ENCODE data around the gene AAK1. TPM values are rescaled to one million over a fixed set of nuclear protein-coding genes. Genes with fewer than 3 reads are reported as not detected.
A peak's percentile ranks its signal among the peaks of the same experiment; 100 is the strongest.

AAK1 gene
- total and polyA plus RNA-seq, 2 donors (not counting 3 experiments of a cell fraction or from before 2014, with no cell fraction given): 31.0 to 127 TPM

GRCh38 chr2:69464575-69464974 is 179.0 kb downstream of the AAK1 start:
- Histone ChIP-seq H2AFZ (ENCODE audit: low read depth, low read length) (no peak overlapping the region), H3K27me3 (ENCODE audit: control insufficient read depth in 2 of 2, insufficient read depth in 2 of 2, low read length in 2 of 2) (no peaks in the 10 kb centered on the region), H3K27ac (ENCODE audit: insufficient read depth, low read depth, low read length) (no peak overlapping the region), H3K36me3 (ENCODE audit: control insufficient read depth in 2 of 2, extremely low read depth in 1 of 2, insufficient read depth in 2 of 2, low read length in 2 of 2) (peaks cover 17 to 21% of the 10 kb centered on the region in 2 experiments), H3K9me1 (replicated peaks; ENCODE audit: control insufficient read depth, extremely low read depth, insufficient read depth, low read length) (no peaks in the 10 kb centered on the region), H3K79me2 (ENCODE audit: control insufficient read depth, insufficient read depth, low read length) (no peaks in the 10 kb centered on the region), H3K4me3 (replicated peaks in 1 of 3; ENCODE audit: insufficient read depth in 1 of 3, low read depth in 1 of 3, low read length in 3 of 3) (no peak overlapping the region), H3K9ac (replicated peaks; ENCODE audit: extremely low read depth, insufficient read depth, low read length) (no peak overlapping the region), H3K4me1 (ENCODE audit: control insufficient read depth, extremely low read depth, insufficient read depth, low read length) (no peaks in the 10 kb centered on the region), H3K9me3 (replicated peaks; ENCODE audit: control insufficient read depth, insufficient read depth, low read length) (no peaks in the 10 kb centered on the region), H3K4me2 (ENCODE audit: insufficient read depth, low read length) (no peak overlapping the region), H4K20me1 (replicated peaks; ENCODE audit: control insufficient read depth, extremely low read depth, insufficient read depth, low read length) (no peaks in the 10 kb centered on the region)
- POLR2A ChIA-PET: no interaction called here
- dilution Hi-C loops (cut with MboI; ENCODE audit: extremely low pct_ligation_motif_present, low sequenced_read_pairs): no loop called here
- DNase-seq (ENCODE audit: low read depth, low spot score) (no peak), FAIRE-seq (no peak)
- no peak for TF ChIP-seq GATA2 (IDR thresholded peaks at IDR 0.05; ENCODE audit: insufficient read depth, insufficient read length, low read depth, low read length)
- TF ChIP-seq MYC (IDR thresholded peaks at IDR 0.05; ENCODE audit: low read depth, low read length): no peak
- TF ChIP-seq CTCF (IDR thresholded peaks at IDR 0.05; ENCODE audit: extremely low read depth in 1 of 2, insufficient read depth in 1 of 2, low read depth in 1 of 2, low read length in 2 of 2): no peak
- TF ChIP-seq JUN (IDR thresholded peaks at IDR 0.05; ENCODE audit: borderline replicate concordance, insufficient read depth, insufficient read length, low read depth): no peak
- CTCF ChIA-PET: interaction anchor here (1.5 to 1.6 kb wide), 2 partner anchors 8 to 19 kb away, joined by 3 to 4 read pairs; no protein-coding TSS in a partner anchor
- no TSS peak for BruUV-seq (replicated peaks)
- intact Hi-C loops (cut with micrococcal nuclease): no loop called here

DNA sequence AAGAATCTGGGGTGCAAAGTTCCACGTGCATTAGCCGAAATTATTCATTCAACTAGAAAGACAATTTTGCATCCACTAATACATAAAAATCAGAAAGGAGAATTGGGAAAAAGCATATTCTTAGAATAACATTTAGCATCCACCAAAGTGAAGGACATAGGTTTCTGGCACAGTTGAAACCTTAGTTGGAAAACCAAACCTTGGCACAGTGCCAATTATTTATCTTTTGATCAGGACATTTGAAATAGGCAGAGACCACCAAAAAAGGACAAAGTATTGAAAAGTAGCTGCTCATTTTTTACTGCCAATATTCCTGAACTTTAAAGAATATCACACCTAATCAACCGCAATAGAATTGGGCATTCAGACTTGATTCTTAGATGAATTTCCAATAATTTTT is 180.8 kb downstream of the AAK1 start:
- intact Hi-C loops (cut with micrococcal nuclease) (no loop called here), dilution Hi-C loops (cut with MboI; ENCODE audit: extremely low pct_ligation_motif_present, low sequenced_read_pairs) (no loop called here)
- H2AFZ ChIP-seq (ENCODE audit: low read depth, low read length): no peak overlapping the region
- no TSS peak for BruUV-seq (replicated peaks)
- no peak overlapping the region for H3K27ac ChIP-seq (ENCODE audit: insufficient read depth, low read depth, low read length)
- H3K27me3 ChIP-seq (ENCODE audit: control insufficient read depth in 2 of 2, insufficient read depth in 2 of 2, low read length in 2 of 2): no peaks in the 10 kb centered on the region
- H3K9me3 ChIP-seq (replicated peaks; ENCODE audit: control insufficient read depth, insufficient read depth, low read length): no peaks in the 10 kb centered on the region
- H3K4me2 ChIP-seq (ENCODE audit: insufficient read depth, low read length): no peak overlapping the region
- H3K9ac ChIP-seq (replicated peaks; ENCODE audit: extremely low read depth, insufficient read depth, low read length): no peak overlapping the region
- POLR2A ChIA-PET: no interaction called here
- H3K4me3 ChIP-seq (replicated peaks in 1 of 3; ENCODE audit: insufficient read depth in 1 of 3, low read depth in 1 of 3, low read length in 3 of 3): no peak overlapping the region
- H3K36me3 ChIP-seq (ENCODE audit: control insufficient read depth in 2 of 2, extremely low read depth in 1 of 2, insufficient read depth in 2 of 2, low read length in 2 of 2): peaks cover 17 to 21% of the 10 kb centered on the region in 2 experiments
- CTCF ChIA-PET: no interaction called here
- no peak for DNase-seq (ENCODE audit: low read depth, low spot score)
- H4K20me1 ChIP-seq (replicated peaks; ENCODE audit: control insufficient read depth, extremely low read depth, insufficient read depth, low read length): no peaks in the 10 kb centered on the region
- H3K4me1 ChIP-seq (ENCODE audit: control insufficient read depth, extremely low read depth, insufficient read depth, low read length): no peaks in the 10 kb centered on the region
- H3K79me2 ChIP-seq (ENCODE audit: control insufficient read depth, insufficient read depth, low read length): no peaks in the 10 kb centered on the region
- no peak for FAIRE-seq
- no peaks in the 10 kb centered on the region for H3K9me1 ChIP-seq (replicated peaks; ENCODE audit: control insufficient read depth, extremely low read depth, insufficient read depth, low read length)
- TF ChIP-seq FOS (IDR thresholded peaks at IDR 0.05; ENCODE audit: borderline replicate concordance, insufficient read depth, low read length) (no peak), GATA2 (IDR thresholded peaks at IDR 0.05; ENCODE audit: insufficient read depth, insufficient read length, low read depth, low read length) (peak; percentile 23), POLR2A (IDR thresholded peaks at IDR 0.05; ENCODE audit: low read depth, low read length) (no peak)

Measured in endothelial cell of umbilical vein (primary cell).